ENCODE results near the gene ABHD6. TPM values are rescaled to one million over a fixed set of nuclear protein-coding genes. Genes with fewer than 3 reads are reported as not detected.
"Not testable (repeated sequence)": the region's sequence is repeated elsewhere in the genome, so short reads cannot be mapped to it uniquely, and the experiment has no call there.

The ABHD6 gene
- total RNA-seq, 1 donor from 2014 or later, result 9.1 TPM

GRCh38 chr3:58329922-58330413 is 92.4 kb downstream of the ABHD6 start:
- DNase-seq, result no peak
- no peak for ATAC-seq
- intact Hi-C loops (cut with micrococcal nuclease), result loop anchor here (5.0 kb wide), 1 partner anchor 82 kb away; no protein-coding TSS in a partner anchor

GRCh38 chr3:58331593-58332152 is 94.1 kb downstream of the ABHD6 start:
- intact Hi-C loops (cut with micrococcal nuclease), result no loop called here
- no peak for ATAC-seq

GRCh38 chr3:58332575-58333188 is 95.1 kb downstream of the ABHD6 start, which contains the start of gene PXK:
PXK (plus strand) TSS chr3:58332892; CDS start chr3:58332989, 97 bp downstream.
- intact Hi-C loops (cut with micrococcal nuclease), result no loop called here
- DNase-seq (peak; percentile 91), ATAC-seq (peak; percentile 97)

More at GRCh38 chr3:58331593-58332152, 94.1 kb downstream of the ABHD6 start:
- DNase-seq, result no peak

- DNase-seq, result peak; percentile 41
- intact Hi-C loops (cut with micrococcal nuclease), result no loop called here
- ATAC-seq, result peak; percentile 11
These were observed 95.8 kb downstream of the ABHD6 start for GRCh38 chr3:58333206-58334012.

GRCh38 chr3:58334013-58334321 is 96.4 kb downstream of the ABHD6 start:
- intact Hi-C loops (cut with micrococcal nuclease), result no loop called here
- DNase-seq (no peak), ATAC-seq (no peak)

GRCh38 chr3:58334506-58334884 is 96.9 kb downstream of the ABHD6 start:
- DNase-seq (no peak), ATAC-seq (no peak)
- intact Hi-C loops (cut with micrococcal nuclease), result no loop called here

GRCh38 chr3:58335652-58335947 is 98.0 kb downstream of the ABHD6 start:
- intact Hi-C loops (cut with micrococcal nuclease), result no loop called here
- no peak for DNase-seq
- no peak for ATAC-seq

GRCh38 chr3:58336135-58336882 is 98.7 kb downstream of the ABHD6 start:
- ATAC-seq (no peak), DNase-seq (no peak)
- intact Hi-C loops (cut with micrococcal nuclease), result no loop called here

GRCh38 chr3:58337190-58337589 is 99.6 kb downstream of the ABHD6 start:
- intact Hi-C loops (cut with micrococcal nuclease), result no loop called here
- ATAC-seq (no peak), DNase-seq (no peak)

GRCh38 chr3:58339146-58339545 is 101.6 kb downstream of the ABHD6 start:
- intact Hi-C loops (cut with micrococcal nuclease); ATAC-seq; DNase-seq: not testable (repeated sequence)

- intact Hi-C loops (cut with micrococcal nuclease), result no loop called here
- DNase-seq (no peak), ATAC-seq (no peak)
These were observed 103.1 kb downstream of the ABHD6 start for GRCh38 chr3:58340594-58341244.

- DNase-seq (no peak), ATAC-seq (no peak)
- intact Hi-C loops (cut with micrococcal nuclease), result no loop called here
These were observed 103.8 kb downstream of the ABHD6 start for GRCh38 chr3:58341376-58341775.

- no peak for ATAC-seq
- DNase-seq, result no peak
- intact Hi-C loops (cut with micrococcal nuclease), result no loop called here
These were observed 105.1 kb downstream of the ABHD6 start for GRCh38 chr3:58342676-58343075.

Other genes with a start within 250 kb of the ABHD6 start
- gene FLNB, start 229.4 kb upstream of the ABHD6 start, total RNA-seq, result 33.7 TPM
- gene DNASE1L3, start 26.8 kb upstream of the ABHD6 start, total RNA-seq, result 1.9 TPM
- 25.0 TPM for gene RPP14, start 68.5 kb downstream of the ABHD6 start, total RNA-seq
- gene HTD2, start 68.7 kb downstream of the ABHD6 start, total RNA-seq, result 14.9 TPM
- gene PXK, start 95.1 kb downstream of the ABHD6 start, total RNA-seq, result 12.9 TPM
- 225 TPM for gene PDHB, start 196.0 kb downstream of the ABHD6 start, total RNA-seq